Left lung (tissue), 10 donors: ENCODE results near the gene FBXO24. TPM values are rescaled to one million over a fixed set of nuclear protein-coding genes. Genes with fewer than 3 reads are reported as not detected.

ENCODE experiments used
- ATAC-seq: fragments of 200-7000 bp; cut with Tn5 transposase; one replicate; pipeline ENCODE4 v1.9.1; 2020; ENCODE audit warnings: moderate library complexity
- DNase-seq, 4 donors: peaks; one replicate each; pipeline ENCODE4 v3.0.0-alpha.2; 2013 to 2020
- H3K27ac ChIP-seq, 2 donors: fragments of 200-600 bp; sonication (generic) in 1 of 2; one replicate each; pipeline versions ENCODE4 v1.5.0 to v1.8.0; 2020 to 2021
- H3K27me3 ChIP-seq, 2 donors: fragments of 200-600 bp; sonication (generic) in 1 of 2; one replicate each; pipeline versions ENCODE4 v1.5.0 to v1.8.0; 2020 to 2021
- H3K36me3 ChIP-seq, 2 donors: fragments of 200-600 bp; sonication (generic) in 1 of 2; one replicate each; pipeline versions ENCODE4 v1.5.0 to v1.8.0; 2020 to 2021
- H3K4me1 ChIP-seq, 2 donors: fragments of 200-600 bp; one replicate each; pipeline ENCODE4 v1.8.0; 2021
- H3K4me3 ChIP-seq, 2 donors: fragments of 200-600 bp; sonication (generic) in 1 of 2; one replicate each; pipeline versions ENCODE4 v1.5.0 to v1.8.0; 2020 to 2021; ENCODE audit warnings: mild to moderate bottlenecking in 1 of 2
- H3K9me3 ChIP-seq, 2 donors: fragments of 200-600 bp; sonication (generic) in 1 of 2; one replicate each; pipeline versions ENCODE4 v1.5.0 to v1.8.0; 2020 to 2021
- CTCF ChIP-seq, 2 donors: fragments of 200-600 bp; sonication (generic) in 1 of 2; IDR thresholded peaks; one replicate each; pipeline versions ENCODE4 v1.5.0 to v1.8.0; 2021; ENCODE audit warnings: antibody characterized with exemption in 2 of 2
- intact Hi-C, 2 donors: fragments of 100-400 bp; cut with DNase I; formaldehyde crosslinking; loops; one replicate each; pipeline versions ENCODE4 v1.11.2 to v1.14.2; 2022
- polyA plus RNA-seq, 6 donors: library from polyadenylated mRNA; unstranded; fragments of 120-200 nt; gene quantifications; one replicate each; pipeline ENCODE4 v1.2.1, GENCODE V29; 2013; ENCODE audit not compliant: insufficient read length in 6 of 6
- total RNA-seq, 2 donors: library from RNA; stranded (reverse); fragmentation: NEBNext Ultra II Directional; extraction: Animal tissue kit (Norgen Biotek cat#: 25700); gene quantifications; one replicate each; pipeline ENCODE4 v1.2.1, GENCODE V29; 2021
- donor health status: DM: no; HTN: yes; CAD: no.
- donor health status: DM: no; HTN: no; CAD: no.

The FBXO24 gene
- total and polyA plus RNA-seq, 8 donors, result 0.37 to 5.5 (median 4.7) TPM

GRCh38 chr7:100552532-100552931, 33.6 kb upstream of the FBXO24 start:
- no peak for DNase-seq
- intact Hi-C loops, result no loop called here
- Histone ChIP-seq H3K27me3 (no peaks in the 10 kb centered on the region), H3K27ac (no peak overlapping the region), H3K4me3 (no peak overlapping the region), H3K4me1 (peaks cover 16 to 41% of the 10 kb centered on the region in 2 donors), H3K9me3 (no peaks in the 10 kb centered on the region), H3K36me3 (peaks cover 0 to 54% of the 10 kb centered on the region in 2 donors)
- no peak for ATAC-seq
- no peak for TF ChIP-seq CTCF (IDR thresholded peaks at IDR 0.05)

- Histone ChIP-seq H3K36me3 (peaks cover 0 to 54% of the 10 kb centered on the region in 2 donors), H3K27ac (no peak overlapping the region), H3K9me3 (no peaks in the 10 kb centered on the region), H3K27me3 (no peaks in the 10 kb centered on the region), H3K4me3 (no peak overlapping the region), H3K4me1 (peaks cover 12 to 36% of the 10 kb centered on the region in 2 donors)
- DNase-seq, result no peak
- ATAC-seq, result no peak
- no peak for TF ChIP-seq CTCF (IDR thresholded peaks at IDR 0.05)
- intact Hi-C loops, result no loop called here
Measured at GRCh38 chr7:100553032-100553431, 33.1 kb upstream of the FBXO24 start.

DNA sequence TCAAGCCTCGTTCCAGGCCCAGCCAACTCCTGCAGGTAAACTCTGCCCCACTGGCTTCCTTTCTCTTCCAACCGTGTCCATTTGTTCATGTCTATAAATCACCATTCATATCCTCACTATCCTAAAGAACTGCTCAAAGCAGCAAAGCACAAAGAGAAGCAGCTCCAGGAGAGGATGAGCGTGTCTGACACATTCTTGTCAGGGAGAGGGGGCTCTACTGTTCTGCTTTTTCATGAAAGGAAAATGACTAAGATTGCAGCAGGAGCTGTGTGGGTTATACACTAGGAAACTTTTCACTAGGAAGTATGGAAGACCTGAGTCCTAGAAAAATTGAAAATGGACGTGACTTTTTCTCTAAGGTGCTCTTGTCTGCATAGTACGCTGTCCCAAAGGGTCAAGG, 30.4 kb upstream of the FBXO24 start:
- no peak overlapping the region for H3K4me3 ChIP-seq
- TF ChIP-seq CTCF (IDR thresholded peaks at IDR 0.05), result no peak
- peak overlapping the region in 1 of 2 donors; percentile 41 for H3K27ac ChIP-seq
- no peaks in the 10 kb centered on the region for H3K9me3 ChIP-seq
- intact Hi-C loops, result loop anchor here (5.0 kb wide), 1 partner anchor 83 kb away; no protein-coding TSS in a partner anchor
- H3K36me3 ChIP-seq, result peaks cover 0 to 50% of the 10 kb centered on the region in 2 donors
- no peaks in the 10 kb centered on the region for H3K27me3 ChIP-seq
- ATAC-seq, result no peak
- DNase-seq, result no peak
- peaks cover 0 to 20% of the 10 kb centered on the region in 2 donors for H3K4me1 ChIP-seq

DNA sequence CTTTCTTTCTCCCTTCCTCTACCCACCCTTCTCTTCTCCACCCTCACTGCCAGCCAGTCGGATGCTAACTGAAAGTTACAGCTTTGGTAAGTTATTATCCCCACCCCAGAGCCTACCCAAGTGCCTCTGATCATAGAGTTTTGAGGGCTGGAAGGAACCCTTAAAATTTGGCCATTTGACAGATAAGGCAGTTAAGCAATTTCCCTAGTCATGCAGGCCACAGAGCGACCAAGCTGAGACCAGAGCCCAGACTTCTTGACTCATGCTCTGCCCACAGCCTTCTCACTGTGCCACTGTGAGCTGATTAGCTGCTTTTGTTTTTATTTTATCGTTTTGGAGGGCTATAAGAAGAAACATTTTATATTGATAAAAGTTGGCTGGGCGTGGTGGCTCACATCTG, 29.6 kb upstream of the FBXO24 start:
- Histone ChIP-seq H3K4me3 (no peak overlapping the region), H3K27ac (peak overlapping the region in 1 of 2 donors; percentile 41), H3K9me3 (no peaks in the 10 kb centered on the region), H3K4me1 (peaks cover 0 to 18% of the 10 kb centered on the region in 2 donors), H3K27me3 (no peaks in the 10 kb centered on the region), H3K36me3 (peaks cover 0 to 49% of the 10 kb centered on the region in 2 donors)
- TF ChIP-seq CTCF (IDR thresholded peaks at IDR 0.05), result no peak
- ATAC-seq, result peak; percentile 72
- no peak for DNase-seq
- intact Hi-C loops, result loop anchor here (5.0 kb wide), 1 partner anchor 84 kb away; no protein-coding TSS in a partner anchor

DNA sequence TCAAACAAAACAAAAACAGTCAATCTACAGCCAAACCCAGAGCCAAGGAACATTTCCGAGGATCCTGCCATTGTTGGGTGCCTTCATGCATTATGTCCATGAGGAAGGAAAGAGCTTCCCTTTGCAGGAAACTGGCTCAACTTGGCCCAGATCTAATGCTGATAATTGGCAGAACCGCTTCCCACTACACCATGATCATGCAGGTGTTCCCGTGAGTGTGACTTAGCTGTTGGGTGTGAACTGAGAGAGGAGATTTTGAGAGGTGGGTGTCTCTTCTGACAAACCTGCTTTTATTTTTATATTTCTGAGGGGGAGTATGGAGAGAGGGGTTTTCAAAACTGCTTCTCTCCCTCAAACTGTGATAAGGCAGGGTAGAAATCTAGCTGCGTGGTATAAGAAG, 27.0 kb upstream of the FBXO24 start:
- intact Hi-C loops, result loop anchor here (5.0 kb wide), 1 partner anchor 87 kb away; no protein-coding TSS in a partner anchor
- no peaks in the 10 kb centered on the region for H3K27me3 ChIP-seq
- no peaks in the 10 kb centered on the region for H3K9me3 ChIP-seq
- H3K4me3 ChIP-seq, result no peak overlapping the region
- peaks cover 0 to 42% of the 10 kb centered on the region in 2 donors for H3K36me3 ChIP-seq
- peak overlapping the region in 1 of 2 donors; percentile 33 for H3K27ac ChIP-seq
- peaks cover 0 to 21% of the 10 kb centered on the region in 2 donors for H3K4me1 ChIP-seq
- DNase-seq, result no peak
- no peak for TF ChIP-seq CTCF (IDR thresholded peaks at IDR 0.05)
- ATAC-seq, result no peak
